NCI-H128 (cell line): ENCODE results near the gene CEACAM16.
"Not testable (repeated sequence)": the region's sequence is repeated elsewhere in the genome, so short reads cannot be mapped to it uniquely, and the experiment has no call there.

Experiments
- DNase-seq: peaks from one replicate; lab custom pipeline; 2025; ENCODE audit not compliant: unreplicated experiment; lab: John Stamatoyannopoulos, UW

CEACAM16 gene, protein sequence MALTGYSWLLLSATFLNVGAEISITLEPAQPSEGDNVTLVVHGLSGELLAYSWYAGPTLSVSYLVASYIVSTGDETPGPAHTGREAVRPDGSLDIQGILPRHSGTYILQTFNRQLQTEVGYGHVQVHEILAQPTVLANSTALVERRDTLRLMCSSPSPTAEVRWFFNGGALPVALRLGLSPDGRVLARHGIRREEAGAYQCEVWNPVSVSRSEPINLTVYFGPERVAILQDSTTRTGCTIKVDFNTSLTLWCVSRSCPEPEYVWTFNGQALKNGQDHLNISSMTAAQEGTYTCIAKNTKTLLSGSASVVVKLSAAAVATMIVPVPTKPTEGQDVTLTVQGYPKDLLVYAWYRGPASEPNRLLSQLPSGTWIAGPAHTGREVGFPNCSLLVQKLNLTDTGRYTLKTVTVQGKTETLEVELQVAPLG

DNA sequence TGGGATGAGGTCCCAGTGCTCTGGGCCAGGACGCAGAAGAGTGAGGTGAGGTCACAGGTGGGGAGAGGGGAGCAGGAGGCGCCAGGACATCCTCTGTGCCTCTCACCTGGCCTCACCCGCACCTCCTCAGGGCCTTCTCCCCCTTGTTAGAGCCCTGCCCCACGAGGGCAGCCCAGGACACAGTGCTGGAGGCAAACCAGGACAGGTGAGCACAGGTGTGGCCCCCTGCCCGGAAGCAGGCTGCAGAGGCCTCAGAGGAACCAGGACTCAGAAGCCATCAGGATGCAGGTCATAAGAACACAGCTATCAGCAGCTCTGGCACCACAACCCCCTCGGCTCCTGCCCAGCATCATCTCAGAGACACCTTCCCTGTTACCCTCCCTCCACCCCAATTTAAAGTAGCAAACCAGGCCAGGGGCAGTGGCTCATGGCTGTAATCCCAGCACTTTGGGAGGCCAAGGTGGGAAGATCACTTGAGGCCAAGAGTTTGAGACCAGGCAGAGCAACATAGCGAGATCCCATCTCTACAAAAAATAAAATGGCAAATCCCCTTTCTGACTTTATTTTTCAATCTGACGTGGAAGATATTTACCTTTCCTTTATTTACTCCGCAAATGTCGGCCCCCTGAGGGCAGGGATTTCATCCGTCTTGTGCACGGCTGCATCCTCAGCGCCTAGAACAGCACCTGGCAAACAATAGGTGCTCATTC is at the start of gene CEACAM16:
Gene CEACAM16, plus strand, starts transcription at position 660 of the 710 bp plus-strand sequence. CDS start 2,306 bp downstream, outside the sequence.
- no peak for DNase-seq

DNA sequence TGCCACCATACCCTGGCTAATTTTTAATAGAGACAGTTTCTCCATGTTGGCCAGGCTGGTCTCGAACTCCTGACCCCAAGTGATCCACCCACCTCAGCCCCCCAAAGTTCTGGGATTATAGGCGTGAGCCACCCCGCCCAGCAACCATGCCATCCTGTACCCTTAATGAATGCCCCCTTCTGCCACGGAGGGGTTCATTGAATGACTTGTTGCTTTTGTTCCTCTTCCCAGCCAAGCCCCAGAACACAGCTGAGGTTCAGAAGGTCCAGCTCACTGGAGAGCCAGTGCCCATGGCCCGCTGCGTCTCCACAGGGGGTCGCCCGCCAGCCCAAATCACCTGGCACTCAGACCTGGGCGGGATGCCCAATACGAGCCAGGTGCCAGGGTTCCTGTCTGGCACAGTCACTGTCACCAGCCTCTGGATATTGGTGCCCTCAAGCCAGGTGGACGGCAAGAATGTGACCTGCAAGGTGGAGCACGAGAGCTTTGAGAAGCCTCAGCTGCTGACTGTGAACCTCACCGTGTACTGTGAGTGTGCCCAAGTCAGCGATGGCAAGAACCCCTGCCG is 49.3 kb upstream of the CEACAM16 start:
- DNase-seq = no peak

DNA sequence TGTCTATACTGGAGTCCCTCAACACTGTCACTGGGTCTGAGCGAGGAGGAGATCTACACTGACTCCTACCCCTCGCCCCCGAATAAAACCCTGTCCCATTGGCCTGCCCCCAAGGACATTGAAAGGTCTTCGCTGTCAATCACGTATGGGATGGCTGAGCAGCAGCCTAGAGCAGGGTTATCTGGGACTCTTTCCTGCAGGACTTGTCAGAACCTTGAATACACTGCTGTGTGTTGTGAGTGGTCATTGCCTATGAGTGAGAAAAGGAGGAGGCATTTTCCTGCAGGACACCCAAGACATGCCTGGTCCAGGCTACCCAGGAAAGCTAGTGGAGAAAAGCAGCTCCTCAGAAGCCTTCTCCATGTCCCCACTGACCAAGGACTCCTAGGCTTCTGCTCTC is 45.6 kb upstream of the CEACAM16 start:
- DNase-seq = no peak

DNA sequence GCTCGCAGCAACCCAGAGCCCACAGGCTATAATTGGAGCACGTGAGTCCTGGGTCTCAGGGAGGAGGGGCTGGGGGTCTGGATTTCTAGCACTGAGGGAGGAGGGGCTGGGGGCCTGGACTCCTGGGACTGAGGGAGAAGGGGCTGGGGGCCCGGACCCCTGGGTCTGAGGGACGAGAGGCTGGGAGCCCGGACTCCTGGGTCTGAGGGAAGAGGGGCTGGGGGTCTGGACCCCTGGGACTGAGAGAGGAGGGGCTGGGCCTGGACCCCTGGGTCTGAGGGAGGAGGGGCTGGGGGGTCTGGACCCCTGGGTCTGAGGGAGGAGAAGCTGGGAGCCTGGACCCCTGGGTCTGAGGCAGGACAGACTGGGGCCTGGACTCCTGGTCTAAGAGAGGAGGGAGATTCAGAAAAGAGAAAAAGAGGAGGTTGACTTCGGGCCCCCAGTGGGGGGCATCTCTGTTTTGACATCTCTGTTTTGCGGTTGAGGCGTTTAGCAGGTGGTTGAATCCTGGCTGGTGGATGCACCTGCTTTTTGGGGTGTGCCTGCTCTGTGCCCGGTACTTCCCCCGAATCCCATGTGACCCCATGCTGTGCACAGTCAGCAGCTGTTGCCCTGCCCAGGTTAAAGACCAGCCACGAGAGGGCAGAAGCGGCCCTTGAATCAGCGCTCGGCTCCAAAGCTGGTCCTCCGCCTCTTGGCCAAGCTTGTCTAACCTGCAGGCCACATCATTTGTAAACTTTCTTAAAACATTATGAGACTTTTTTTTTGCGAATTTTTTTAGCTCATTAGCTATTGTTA is 44.8 kb upstream of the CEACAM16 start:
- DNase-seq = no peak

DNA sequence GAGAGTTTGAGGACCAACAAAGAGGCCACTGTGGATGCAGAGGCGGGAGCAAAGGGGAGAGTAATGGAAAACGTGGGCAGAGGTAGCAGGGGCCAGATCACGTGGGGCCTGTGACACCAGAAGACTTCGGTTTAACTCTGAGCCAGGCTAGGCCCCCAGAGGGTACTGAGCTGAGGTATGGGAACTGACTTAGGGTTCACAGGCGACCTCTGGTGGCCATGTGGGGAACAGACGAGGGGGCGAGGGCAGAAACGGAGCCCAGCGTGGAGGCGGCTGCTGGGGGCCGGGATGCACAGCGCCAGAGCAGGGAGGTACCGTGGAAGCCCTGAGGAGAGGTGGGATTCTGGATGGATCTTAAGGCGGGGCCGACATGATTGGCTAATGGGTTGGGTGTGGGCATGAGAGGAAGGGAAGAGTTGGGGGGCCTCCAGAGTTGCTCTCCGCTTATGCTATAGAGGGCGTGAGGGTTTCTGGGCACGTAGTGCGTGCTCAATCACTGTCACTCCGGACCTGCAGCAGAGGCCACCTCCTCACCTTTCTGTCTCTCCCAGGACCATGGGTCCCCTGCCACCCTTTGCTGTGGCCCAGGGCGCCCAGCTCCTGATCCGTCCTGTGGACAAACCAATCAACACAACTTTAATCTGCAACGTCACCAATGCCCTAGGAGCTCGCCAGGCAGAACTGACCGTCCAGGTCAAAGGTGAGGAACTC is 41.6 kb upstream of the CEACAM16 start:
- no peak for DNase-seq

DNA sequence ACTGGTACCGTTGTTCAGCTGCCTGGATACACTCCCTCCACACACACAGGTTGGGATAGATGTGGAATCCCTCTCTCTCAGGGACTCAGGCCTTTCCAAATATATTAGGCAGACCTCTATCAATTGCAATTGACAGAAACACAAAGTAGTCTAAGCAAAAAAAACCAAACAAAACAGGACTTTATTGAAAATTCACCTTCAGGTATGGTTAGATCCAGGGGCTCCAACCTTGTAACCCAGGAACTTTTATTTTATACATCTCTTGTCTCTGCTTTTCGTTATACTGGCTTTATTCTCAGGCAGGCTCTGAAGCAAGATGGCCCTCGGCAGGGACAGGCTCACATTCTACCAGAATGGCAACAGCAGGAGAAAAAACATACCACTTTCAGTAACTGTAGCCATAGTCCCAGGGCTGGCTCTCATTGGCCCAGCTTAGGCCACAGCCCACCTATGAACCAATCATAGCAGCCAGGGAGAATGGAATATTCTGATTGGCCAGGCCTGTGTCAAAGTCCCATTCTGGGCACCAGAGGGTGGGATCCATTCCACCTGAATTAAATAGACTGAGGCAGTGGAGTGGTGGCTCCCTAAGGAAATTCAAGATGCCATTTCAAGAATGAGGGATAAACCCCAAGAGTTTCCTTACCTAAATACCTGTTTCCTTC is 40.8 kb upstream of the CEACAM16 start:
- DNase-seq = no peak

DNA sequence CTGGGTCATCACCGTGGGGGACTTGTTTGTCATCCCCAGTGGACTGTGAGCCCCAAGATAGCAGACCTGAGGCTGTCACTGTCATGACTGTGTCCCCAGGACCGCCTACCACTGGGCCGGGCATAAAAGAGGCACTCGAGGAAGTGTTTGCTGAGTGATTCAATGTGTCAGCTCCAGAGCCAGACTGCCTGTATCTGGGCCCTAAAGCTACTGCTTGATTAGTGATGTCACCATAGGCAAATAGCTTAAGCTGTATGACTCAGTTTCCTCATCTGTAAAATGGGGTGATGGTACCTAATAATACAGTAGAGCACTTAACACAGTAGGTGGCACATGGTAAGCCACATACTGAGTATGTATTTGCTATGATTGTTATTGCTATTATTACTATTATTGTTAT is 38.9 kb upstream of the CEACAM16 start:
- no peak for DNase-seq

DNA sequence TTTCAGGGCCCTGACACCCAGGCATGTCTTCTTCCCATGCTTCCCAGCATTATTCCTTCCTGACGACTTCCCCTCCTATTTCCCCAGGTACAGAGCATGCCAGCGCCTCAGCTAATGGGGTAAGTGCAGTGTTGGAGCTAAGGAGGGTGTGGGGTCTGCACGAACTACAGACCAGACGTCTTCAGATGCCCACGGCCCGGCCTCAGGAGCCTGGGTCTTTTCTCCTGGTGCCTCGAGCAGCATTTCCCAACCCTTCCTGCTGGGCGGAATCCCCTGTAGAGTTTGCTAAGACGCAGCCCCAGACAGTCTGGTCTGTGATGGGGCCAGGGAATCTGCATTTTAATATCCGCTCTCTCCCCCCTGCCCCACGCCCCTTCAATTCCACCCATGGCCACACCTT is 37.7 kb upstream of the CEACAM16 start:
- DNase-seq = no peak

DNA sequence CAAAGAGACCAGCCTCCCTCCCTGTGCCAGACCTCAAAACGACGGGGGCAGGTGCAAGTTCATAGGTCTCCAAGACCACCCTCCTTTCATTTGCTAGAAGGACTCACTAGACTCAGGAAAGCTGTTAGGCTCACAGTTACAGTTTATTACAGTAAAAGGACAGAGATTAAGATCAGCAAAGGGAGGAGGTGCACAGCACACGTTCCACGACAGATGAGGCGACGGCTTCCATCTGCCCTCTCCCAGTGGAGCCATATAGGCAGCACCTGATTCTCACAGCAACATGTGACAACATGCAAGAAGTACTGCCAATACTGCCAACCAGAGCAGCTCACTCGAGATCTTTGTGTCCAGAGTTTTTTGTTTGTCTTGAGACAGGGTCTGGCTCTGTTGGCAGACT is 37.0 kb upstream of the CEACAM16 start:
- no peak for DNase-seq

DNA sequence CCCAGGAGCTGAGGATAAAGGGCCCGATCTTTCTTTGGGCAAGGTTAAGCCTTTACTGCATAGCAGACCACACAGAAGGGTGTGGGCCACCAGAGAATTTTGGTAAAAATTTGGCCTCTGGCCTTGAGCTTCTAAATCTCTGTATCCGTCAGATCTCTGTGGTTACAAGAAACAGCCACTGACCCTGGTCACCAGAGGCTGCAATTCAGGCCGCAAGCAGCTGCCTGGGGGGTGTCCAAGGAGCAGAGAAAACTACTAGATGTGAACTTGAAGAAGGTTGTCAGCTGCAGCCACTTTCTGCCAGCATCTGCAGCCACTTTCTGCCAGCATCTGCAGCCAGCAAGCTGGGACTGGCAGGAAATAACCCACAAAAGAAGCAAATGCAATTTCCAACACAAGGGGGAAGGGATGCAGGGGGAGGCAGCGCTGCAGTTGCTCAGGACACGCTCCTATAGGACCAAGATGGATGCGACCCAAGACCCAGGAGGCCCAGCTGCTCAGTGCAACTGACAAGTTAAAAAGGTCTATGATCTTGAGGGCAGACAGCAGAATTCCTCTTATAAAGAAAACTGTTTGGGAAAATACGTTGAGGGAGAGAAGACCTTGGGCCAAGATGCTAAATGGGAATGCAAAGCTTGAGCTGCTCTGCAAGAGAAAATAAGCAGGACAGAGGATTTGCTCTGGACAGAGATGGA is 36.1 kb upstream of the CEACAM16 start:
- no peak for DNase-seq

DNA sequence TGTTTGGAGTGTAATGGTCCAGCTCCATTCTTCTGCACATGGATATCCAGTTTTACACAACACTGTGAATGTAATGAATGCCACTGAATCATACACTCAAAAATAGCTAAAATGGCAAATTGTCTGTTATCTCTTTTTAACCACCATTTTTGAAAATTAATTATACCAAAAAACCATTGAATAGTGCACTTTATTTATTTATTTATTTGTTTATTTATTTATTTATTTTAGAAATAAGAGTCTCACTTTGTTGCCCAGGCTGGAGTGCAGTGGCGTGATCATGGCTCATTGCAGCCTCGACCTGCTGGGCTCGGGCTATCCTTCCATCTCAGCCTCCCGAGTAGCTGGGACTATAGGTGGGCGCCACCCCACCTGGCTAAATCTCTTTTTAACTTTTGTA is 35.0 kb upstream of the CEACAM16 start:
- DNase-seq = no peak

DNA sequence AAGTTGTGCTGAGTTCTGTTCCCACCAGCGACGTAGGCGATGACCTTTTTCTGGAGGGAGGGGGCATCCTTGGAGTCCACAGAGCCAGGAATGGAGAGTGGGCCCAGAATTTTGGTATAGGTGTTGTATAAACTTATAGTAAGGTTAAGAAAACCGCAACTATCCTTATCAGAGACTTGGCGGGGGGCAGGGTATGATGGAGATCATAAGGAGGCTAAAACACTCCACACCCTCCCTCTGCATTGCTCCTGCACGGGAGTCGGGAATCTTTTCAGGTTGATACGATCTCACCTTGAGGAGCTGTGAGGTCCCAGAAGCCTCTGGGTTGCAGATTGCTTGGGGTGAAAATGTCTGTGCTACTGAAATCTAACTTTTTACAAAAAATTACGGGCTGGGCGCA is 34.0 kb upstream of the CEACAM16 start:
- no peak for DNase-seq

DNA sequence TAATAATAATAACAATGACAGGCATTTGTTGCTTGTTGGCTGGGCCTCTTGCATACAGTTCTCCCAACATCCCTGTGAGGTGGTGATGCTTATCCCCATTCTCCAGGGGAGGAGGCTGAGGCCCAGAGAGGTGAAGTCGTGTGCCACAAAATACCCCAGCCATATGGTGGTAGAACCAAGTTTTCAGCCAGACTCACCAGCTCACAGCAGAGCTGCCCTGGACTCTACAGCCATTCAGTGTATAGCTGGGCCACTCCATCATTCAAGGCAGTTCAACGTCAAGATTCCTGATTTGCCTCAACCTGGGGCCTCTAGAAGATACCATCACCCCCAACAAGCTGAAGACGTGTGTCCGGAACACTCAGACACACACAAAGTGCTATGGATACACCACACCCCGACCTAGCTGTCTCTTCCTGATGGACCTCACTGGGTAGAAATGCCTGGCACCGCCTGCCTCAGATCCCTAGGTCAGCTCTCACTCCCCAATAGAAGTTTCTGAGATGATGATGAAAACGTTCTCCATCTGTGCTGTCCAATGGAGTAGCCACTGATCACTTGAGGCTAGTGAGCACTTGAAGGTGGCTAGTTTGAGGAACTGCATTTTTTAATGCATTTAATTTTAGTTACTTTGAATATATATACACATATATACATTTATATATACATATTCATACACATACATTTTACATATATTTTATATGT is 31.9 kb upstream of the CEACAM16 start:
- DNase-seq = no peak

DNA sequence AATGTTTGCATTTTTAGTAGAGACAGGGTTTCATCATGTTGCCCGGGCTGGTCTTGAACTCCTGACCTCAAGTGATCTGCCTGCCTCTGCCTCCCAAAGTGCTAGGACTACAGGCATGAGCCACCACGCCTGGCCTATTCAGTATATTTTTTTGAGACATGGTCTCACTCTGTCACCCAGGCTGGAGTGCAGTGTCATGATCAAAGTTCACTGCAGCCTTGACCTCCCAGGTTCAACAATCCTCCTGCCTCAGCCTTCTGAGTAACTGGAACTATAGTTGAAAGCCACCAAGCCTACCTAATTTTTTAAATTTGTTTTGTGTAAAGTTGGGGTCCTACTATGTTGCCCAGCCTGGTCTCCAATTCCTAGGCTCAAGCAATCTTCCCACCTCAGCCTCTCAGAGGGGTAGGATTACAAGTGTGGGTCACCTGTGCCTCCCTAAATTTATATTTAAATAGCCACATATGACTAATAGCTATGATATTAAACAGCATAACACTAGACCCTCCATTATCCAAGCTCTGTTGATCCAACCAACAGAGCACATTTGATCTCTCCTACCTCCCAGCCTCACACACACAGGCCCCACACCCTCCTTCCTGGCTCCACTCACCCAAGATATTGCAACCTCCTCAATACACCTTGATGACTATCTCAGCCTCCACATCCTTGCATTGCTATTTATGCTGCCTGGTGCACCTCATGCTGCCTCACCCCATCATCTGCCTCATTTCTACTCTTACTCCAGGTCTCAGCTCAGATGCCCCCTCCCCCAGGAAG is 29.8 kb upstream of the CEACAM16 start:
- no peak for DNase-seq

DNA sequence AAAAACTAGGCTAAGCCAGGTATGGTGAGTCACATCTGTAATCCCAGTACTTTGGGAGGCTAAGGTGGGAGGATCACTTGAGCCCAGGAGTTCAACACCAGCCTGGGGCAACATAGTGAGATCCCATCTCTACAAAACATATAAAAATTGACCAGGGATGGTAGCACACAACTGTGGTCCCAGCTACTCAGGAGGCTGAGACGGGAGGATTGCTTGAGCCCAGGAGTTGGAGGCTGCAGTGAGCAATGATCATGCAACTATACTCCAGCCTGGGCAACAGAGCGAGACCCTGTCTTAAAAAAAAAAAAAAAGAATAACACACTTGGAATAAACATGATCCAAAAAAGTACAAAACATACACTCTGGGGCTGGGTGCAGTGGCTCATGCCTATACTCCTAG is 28.9 kb upstream of the CEACAM16 start:
- not testable (repeated sequence) for DNase-seq

DNA sequence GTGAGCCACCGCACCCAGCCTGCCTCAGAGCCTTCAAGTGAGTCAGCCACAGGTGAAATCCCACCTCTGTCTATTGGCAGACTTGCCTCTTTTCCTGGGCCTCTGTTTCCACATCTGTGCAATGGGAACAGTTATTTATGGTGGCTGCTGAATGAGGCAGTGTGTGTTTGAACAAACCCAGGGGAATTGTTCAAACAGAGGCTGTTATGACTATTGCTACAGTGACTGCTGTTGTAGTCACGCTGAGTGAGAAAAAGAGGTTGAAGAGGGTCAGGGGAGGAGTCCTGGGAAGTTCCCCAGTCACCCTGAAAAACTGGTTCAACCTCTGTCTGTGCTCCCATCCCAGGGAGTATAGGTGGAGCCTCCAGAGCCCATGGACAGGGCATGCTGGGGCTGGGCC is 27.6 kb upstream of the CEACAM16 start, which contains the start of gene CEACAM19:
Gene CEACAM19, plus strand, starts transcription at position 83 of the 400 bp plus-strand sequence. CDS start 450 bp downstream, outside the sequence.
- DNase-seq = no peak

DNA sequence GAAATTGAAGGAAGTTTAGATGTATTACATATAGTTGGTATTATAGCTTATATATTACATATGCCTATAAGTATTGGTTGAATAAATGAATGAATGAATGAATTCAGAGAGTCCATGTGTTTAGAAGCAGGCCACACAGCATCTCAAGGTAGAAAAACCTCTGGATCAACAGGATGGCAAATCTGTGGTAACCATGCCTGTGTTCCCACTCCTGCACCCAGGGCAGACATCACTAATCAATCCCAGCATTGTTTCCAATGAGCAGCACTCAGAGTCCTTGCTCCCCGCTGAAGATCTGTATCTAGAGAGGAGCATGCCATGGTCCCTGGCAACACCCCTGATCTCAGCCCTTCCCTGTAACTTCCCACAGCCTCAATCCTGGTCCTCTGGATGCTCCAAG is 26.7 kb upstream of the CEACAM16 start:
- DNase-seq = no peak

DNA sequence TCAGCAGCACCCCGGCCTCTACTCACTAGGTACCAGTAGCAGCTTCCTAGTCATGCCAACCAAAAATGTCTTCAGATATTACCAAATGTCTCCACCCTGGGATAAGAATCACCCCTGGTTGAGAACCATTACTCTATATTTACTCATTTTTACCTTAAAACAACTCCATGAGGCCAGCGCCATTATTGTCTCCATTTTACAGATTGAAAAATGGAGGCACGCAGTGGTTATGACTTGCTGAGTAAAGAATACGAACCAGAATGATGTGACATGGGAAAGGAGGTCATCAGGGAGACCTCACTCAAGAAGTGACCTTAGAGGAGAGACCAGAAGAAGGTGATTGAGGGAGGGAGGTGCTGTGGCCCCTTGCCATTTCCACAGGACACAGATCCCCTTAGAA is 25.4 kb upstream of the CEACAM16 start:
- no peak for DNase-seq
